K562 (cell line): ENCODE results near the gene MON2. TPM values are rescaled to one million over a fixed set of nuclear protein-coding genes. Genes with fewer than 3 reads are reported as not detected.
"Not testable (repeated sequence)": the region's sequence is repeated elsewhere in the genome, so short reads cannot be mapped to it uniquely, and the experiment has no call there.

Experiments
- ATAC-seq: fragments of 200-7000 bp; cut with Tn5 transposase; 3 replicates; pipeline ENCODE4 v1.9.1; 2020; ENCODE audit warnings: moderate library complexity
- BruUV-seq: library from RNA; stranded (reverse); fragments of 400-500 nt; replicated peaks from 2 replicates; lab custom pipeline; 2021; lab: Mats Ljungman, UMichigan
- CTCF ChIA-PET: fragments of 300-600 bp; formaldehyde crosslinking; extraction: SDS; loops from one replicate; lab custom pipeline; 2021; ENCODE audit warnings: low intra/inter-chr PET ratio; lab: Yijun Ruan, JAX
- POLR2A ChIA-PET: fragments of 300-600, 350-650 bp; sonication (Branson Sonifier 250); formaldehyde crosslinking; extraction: SDS; loops from one replicate; lab custom pipeline; 2021; ENCODE audit warnings: antibody characterized with exemption, inconsistent platforms; lab: Yijun Ruan, JAX
- DNase-seq, 4 experiments: peaks; one replicate each; pipeline versions ENCODE4 v3.0.0 to v3.0.0-alpha.2; 2011 to 2018; ENCODE audit warnings: low spot score in 3 of 4, mixed read lengths in 3 of 4; ENCODE audit errors: extremely low read depth in 1 of 4
- FAIRE-seq: peaks from 2 replicates; lab custom pipeline; 2011; peaks lifted over from hg19 to GRCh38; lab: Jason Lieb, UNC
- H2AFZ ChIP-seq: 2 replicates; pipeline ENCODE4 v1.6.0; 2011; ENCODE audit warnings: low read depth, low read length, control low read depth, inconsistent platforms
- H3K27ac ChIP-seq: fragments of 200-600 bp; 3 replicates; pipeline ENCODE4 v1.8.0; 2011; ENCODE audit warnings: low read depth, mild to moderate bottlenecking, control low read depth, inconsistent platforms, low read length, moderate library complexity, mixed read lengths; ENCODE audit errors: extremely low read depth
- H3K27me3 ChIP-seq, 2 experiments: fragments of 300-600 bp in 1 of 2; 2 replicates in 1 of 2; 3 replicates in 1 of 2; pipeline versions ENCODE4 v1.6.0 to v1.8.0; 2011; ENCODE audit warnings: inconsistent platforms in 2 of 2, low read length in 2 of 2, mild to moderate bottlenecking in 1 of 2, mixed read lengths in 1 of 2, moderate library complexity in 1 of 2; ENCODE audit not compliant: control insufficient read depth in 2 of 2, insufficient read depth in 2 of 2
- H3K36me3 ChIP-seq: fragments of 300-600 bp; 3 replicates; pipeline ENCODE4 v1.8.0; 2011; ENCODE audit warnings: mild to moderate bottlenecking, low read length, inconsistent platforms; ENCODE audit not compliant: control insufficient read depth, insufficient read depth
- H3K4me1 ChIP-seq, 2 experiments: fragments of 200-600 bp in 1 of 2; replicated peaks in 1 of 2; 2 replicates in 1 of 2; 3 replicates in 1 of 2; pipeline versions ENCODE4 v1.5.1 to v1.8.0; 2011; ENCODE audit warnings: inconsistent platforms in 2 of 2, low read length in 2 of 2, mild to moderate bottlenecking in 1 of 2, mixed read lengths in 1 of 2, moderate library complexity in 1 of 2; ENCODE audit not compliant: control insufficient read depth in 2 of 2, insufficient read depth in 2 of 2
- H3K4me2 ChIP-seq: 2 replicates; pipeline ENCODE4 v1.6.1; 2011; ENCODE audit warnings: low read length, control low read depth, inconsistent platforms, mixed read lengths; ENCODE audit not compliant: insufficient read depth
- H3K4me3 ChIP-seq: fragments of 200-600 bp; sonication (generic), shearing (Covaris generic); 2 replicates; pipeline ENCODE4 v1.5.1; 2016; ENCODE audit warnings: control low read depth, inconsistent platforms
- H3K79me2 ChIP-seq: fragments of 200-600 bp; 3 replicates; pipeline ENCODE4 v1.8.0; 2011; ENCODE audit warnings: low read length, inconsistent platforms; ENCODE audit not compliant: control insufficient read depth, insufficient read depth
- H3K9ac ChIP-seq, 2 experiments: 2 replicates each; pipeline versions ENCODE4 v1.6.0 to v1.6.1; 2011; ENCODE audit warnings: low read depth in 2 of 2, low read length in 2 of 2, control low read depth in 1 of 2, inconsistent platforms in 1 of 2, mild to moderate bottlenecking in 1 of 2, mixed read lengths in 1 of 2; ENCODE audit not compliant: insufficient read depth in 1 of 2
- H3K9me1 ChIP-seq: one replicate; pipeline ENCODE4 v1.6.0; 2011; ENCODE audit warnings: inconsistent platforms, mild to moderate bottlenecking, low read length, moderate library complexity; ENCODE audit not compliant: control insufficient read depth, insufficient read depth
- H3K9me3 ChIP-seq: replicated peaks from 2 replicates; pipeline ENCODE4 v1.5.1; 2011; ENCODE audit warnings: low read depth, low read length, inconsistent platforms; ENCODE audit not compliant: control insufficient read depth, insufficient read depth
- H4K20me1 ChIP-seq: replicated peaks from 2 replicates; pipeline ENCODE4 v1.6.1; 2011; ENCODE audit warnings: low read length, inconsistent platforms, mixed read lengths; ENCODE audit not compliant: control insufficient read depth, insufficient read depth
- RBM25 ChIP-seq: fragments of 200-400 bp; formaldehyde crosslinking; IDR thresholded peaks from 2 replicates; pipeline ENCODE4 v1.6.1; 2018; ENCODE audit warnings: low read length, low read depth, moderate library complexity; ENCODE audit not compliant: severe bottlenecking
- THAP7 ChIP-seq: fragments of 250-450 bp; sonication (Bioruptor Pico); IDR thresholded peaks from 2 replicates; pipeline ENCODE4 v1.5.0; 2021
- ZNF121 ChIP-seq: sonication (generic); formaldehyde crosslinking; conservative IDR thresholded peaks from 2 replicates; pipeline ENCODE4 v1.8.0; 2022; ENCODE audit warnings: missing genetic modification reagents
- ZNF551 ChIP-seq: fragments of 250-450 bp; sonication (Bioruptor Pico); IDR thresholded peaks from 2 replicates; pipeline ENCODE4 v1.5.0; 2021; ENCODE audit warnings: mild to moderate bottlenecking, moderate library complexity
- WGBS: fragments of 100-300 bp; shearing (Covaris generic); methylation state at CpG from one replicate; pipeline ENCODE4 v1.1.6; 2016; ENCODE audit warnings: low coverage, mixed read lengths; ENCODE audit not compliant: insufficient coverage; ENCODE audit errors: missing lambda C conversion rate; 5-methylcytosine and 5-hydroxymethylcytosine counted together
- in situ Hi-C: fragments of 300-500 bp; cut with MboI; formaldehyde crosslinking; loops from 4 replicates; pipeline ENCODE4 v1.15.0; 2018; ENCODE audit warnings: inconsistent platforms, mixed read lengths
- intact Hi-C: fragments of 100-400 bp; cut with micrococcal nuclease; formaldehyde crosslinking; loops from 2 replicates; pipeline ENCODE4 v1.14.2; 2022
- polyA plus RNA-seq, 8 experiments: library from polyadenylated mRNA; depleted of rRNA in 4 of 8; stranded (reverse) in 5 of 8; unstranded in 3 of 8; fragments of >200 nt; fragmentation: Nextera tagmentation in 2 of 8; fragmentation: Illumina TruSeq in 1 of 8; extraction: Ambion mirVana in 2 of 8; extraction: Trizol in 1 of 8; gene quantifications; 2 replicates each; pipeline versions ENCODE4 v1.2.1 to v1.2.3, GENCODE V29; 2011 to 2014; ENCODE audit warnings: inconsistent platforms in 1 of 8, missing spikeins in 1 of 8
- total RNA-seq, 7 experiments: library from RNA; depleted of rRNA in 6 of 7; stranded (reverse); fragments of >200 nt in 6 of 7; fragmentation: Illumina TruSeq in 2 of 7; extraction: Trizol in 2 of 7; gene quantifications; 2 replicates each; pipeline versions ENCODE4 v1.2.1 to v1.2.3, GENCODE V29; 2011 to 2021; ENCODE audit warnings: low replicate concordance in 1 of 7

The MON2 gene
- total and polyA plus RNA-seq, 9 of the 15 experiments (the other 6 are each of a cell fraction or from before 2014, with no cell fraction given) = 3.6 to 31.6 (median 16.8) TPM

GRCh38 chr12:62552906-62553556 is 86.4 kb downstream of the MON2 start (continued):
- TF ChIP-seq THAP7 (CRISPR knock-in tag) (no peak), ZNF551 (CRISPR knock-in tag) (no peak)

- BruUV-seq, H3K9ac ChIP-seq, in situ Hi-C loops, H3K4me3 ChIP-seq, DNase-seq, FAIRE-seq, H3K27ac ChIP-seq, H3K9me1 ChIP-seq, H3K9me3 ChIP-seq, ATAC-seq, H3K4me2 ChIP-seq, H3K79me2 ChIP-seq, H3K27me3 ChIP-seq, H3K4me1 ChIP-seq, CTCF ChIA-PET, H4K20me1 ChIP-seq, intact Hi-C loops, H2AFZ ChIP-seq: not testable (repeated sequence)
- peak; percentile 87 for TF ChIP-seq ZNF121 (CRISPR knock-in tag)
- TF ChIP-seq RBM25 = peak; percentile 36
- POLR2A ChIA-PET = interaction anchor here (1.3 kb wide), 1 partner anchor 9 kb away, joined by 4 read pairs; no protein-coding TSS in a partner anchor
- WGBS = 90% methylated on average over 1 of the region's 1 CpG
- peaks cover 38% of the 10 kb centered on the region for H3K36me3 ChIP-seq
Measured at GRCh38 chr12:62559366-62559765, 92.7 kb downstream of the MON2 start.
